Measurements from ENCODE around the gene RASGRF1. TPM values are rescaled to one million over a fixed set of nuclear protein-coding genes. Genes with fewer than 3 reads are reported as not detected.

Gene RASGRF1
- total RNA-seq, 1 donor from 2014 or later, result not detected

DNA sequence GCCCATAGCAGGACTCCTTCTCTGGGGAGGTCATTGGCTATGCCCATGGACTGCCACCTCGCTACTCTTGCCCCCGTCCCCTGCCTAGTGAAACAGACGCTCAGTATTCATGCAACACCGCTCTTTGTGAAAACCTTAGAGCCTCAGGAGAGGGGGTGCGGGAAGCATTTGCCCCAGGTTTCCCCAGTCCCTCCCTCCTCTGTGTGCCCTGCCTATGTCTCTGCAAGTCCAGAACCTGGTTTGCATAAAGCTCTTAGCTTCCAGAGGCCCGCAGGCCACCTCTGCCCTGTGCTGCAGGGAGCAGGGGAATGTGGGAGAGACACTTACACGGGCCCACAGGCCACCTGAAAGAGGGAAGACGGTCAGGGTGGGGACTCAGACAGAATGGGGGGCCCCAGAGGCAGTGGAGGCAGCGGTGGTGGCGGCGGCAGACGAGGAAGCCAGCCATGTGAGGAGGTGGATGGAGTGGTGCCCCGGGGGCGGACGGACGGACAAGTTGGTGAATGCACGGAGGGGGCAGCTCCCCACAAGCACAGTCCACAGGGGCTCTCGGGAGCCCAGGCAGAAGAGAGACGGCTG lies 111.9 kb downstream of the RASGRF1 start:
- DNase-seq (no peak), ATAC-seq (no peak)
- intact Hi-C loops (cut with micrococcal nuclease), result no loop called here

DNA sequence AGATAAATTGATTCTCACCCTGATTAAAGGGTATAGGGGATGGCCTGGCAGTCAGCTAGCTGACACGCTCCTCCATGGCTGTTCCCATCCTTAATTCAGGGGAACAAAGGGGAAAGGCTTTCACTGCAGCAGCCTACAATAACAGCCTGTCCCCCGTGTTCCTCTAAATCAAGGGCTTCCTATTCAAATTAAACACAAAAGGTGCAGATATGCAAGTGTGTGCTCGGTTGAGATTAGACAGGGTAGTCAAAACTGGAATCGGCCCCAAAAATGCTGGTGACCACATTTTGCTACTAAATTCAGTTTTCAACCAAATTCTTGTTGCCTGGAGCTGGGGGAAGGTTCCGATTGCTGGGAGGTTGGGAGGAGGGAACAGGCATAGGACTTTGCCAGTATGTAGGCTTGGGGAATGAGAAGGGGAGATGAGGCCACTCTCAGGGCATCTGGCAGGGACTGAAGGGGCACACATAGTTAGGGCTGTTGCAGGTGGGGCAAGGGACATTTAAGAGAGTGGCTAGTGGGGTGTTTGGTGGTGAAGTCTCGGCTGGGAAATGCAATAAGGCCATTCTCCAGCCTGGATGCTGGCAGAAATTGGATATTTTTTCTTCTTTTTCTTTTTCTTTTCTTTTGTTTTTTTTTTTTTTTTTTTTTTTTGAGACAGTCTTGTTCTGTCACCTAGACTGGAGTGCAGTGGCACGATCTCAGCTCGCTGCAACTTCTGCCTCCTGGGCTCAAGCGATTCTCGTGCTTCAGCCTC lies 112.8 kb downstream of the RASGRF1 start:
- no peak for ATAC-seq
- intact Hi-C loops (cut with micrococcal nuclease), result no loop called here
- no peak for DNase-seq

DNA sequence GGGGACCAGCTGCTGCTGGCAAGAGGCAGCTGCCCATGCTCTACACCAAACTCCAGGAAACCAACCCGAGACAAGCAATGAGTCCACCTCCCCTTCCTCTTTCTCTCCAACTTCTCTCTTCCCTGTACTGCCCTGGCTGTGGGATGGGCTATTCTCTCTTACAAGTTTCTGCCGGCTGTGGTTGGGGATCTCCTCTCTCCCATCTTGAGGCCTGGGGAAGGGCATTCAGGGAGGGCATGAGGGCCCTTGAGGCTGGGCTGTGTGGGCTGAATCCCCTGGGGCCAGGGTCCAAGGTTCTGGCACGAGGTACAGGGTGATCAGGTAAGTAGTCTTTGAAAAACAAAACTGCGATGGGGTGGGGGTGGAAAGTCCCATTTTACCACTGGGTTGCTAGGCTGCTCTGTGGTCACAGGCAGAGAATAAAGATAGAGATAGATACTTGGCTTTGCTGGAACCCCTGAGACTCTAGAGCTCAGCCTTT lies 113.4 kb downstream of the RASGRF1 start:
- intact Hi-C loops (cut with micrococcal nuclease), result no loop called here
- ATAC-seq, result peak; percentile 57
- DNase-seq, result no peak

DNA sequence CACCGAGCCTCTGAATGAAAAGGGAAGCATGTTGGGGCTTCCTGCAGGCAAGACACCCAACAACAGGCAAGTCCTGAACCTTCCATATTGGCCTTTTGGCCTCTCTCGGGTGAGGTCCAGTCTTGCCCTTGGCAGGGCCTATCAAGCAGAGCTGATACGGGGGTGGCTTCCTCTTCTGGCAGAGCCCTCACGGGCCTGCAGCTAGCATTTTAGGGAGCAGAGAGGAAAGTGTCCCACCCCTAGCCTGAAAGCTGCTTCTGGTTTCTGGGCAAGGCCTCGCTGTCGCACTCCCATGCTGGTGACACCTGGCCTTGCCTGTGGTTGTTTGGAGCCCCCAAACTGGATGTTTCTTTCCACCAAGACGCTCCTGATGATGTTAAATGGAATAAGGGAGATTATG lies 113.9 kb downstream of the RASGRF1 start:
- peak; percentile 32 for ATAC-seq
- intact Hi-C loops (cut with micrococcal nuclease), result no loop called here

DNA sequence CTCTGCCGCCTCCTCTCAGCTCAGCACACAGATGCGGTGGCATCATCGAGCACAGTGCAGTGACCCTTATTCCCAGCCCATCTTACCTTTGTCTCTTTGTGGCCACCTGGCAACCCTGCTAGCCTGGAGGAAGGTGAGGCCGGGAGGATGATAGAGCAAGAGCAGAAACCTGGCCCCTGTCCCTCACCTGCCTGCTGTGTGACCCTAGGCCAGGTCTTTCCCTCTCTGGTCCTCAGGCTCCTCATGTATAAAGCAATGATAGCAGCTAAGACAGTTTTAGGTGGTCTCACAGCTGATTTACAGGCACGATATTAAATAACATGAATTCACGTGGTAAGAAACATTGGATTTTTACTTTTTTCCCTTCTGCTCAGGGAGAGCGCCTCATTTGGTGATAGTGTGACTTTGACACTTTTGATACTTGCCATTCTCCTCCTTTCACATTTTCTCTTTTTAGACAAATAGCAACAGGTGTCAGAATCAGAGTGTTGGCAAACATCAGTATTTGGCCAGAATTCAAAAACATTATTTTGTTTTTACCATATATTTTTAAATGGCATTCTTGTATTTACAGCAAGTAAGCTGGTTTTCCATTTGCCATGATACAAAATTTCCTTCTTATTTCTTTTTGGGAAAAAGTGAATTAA lies 116.2 kb downstream of the RASGRF1 start:
- intact Hi-C loops (cut with micrococcal nuclease), result no loop called here
- DNase-seq (no peak), ATAC-seq (no peak)

More for the DNA sequence above, 113.9 kb downstream of the RASGRF1 start:
- DNase-seq, result no peak

DNA sequence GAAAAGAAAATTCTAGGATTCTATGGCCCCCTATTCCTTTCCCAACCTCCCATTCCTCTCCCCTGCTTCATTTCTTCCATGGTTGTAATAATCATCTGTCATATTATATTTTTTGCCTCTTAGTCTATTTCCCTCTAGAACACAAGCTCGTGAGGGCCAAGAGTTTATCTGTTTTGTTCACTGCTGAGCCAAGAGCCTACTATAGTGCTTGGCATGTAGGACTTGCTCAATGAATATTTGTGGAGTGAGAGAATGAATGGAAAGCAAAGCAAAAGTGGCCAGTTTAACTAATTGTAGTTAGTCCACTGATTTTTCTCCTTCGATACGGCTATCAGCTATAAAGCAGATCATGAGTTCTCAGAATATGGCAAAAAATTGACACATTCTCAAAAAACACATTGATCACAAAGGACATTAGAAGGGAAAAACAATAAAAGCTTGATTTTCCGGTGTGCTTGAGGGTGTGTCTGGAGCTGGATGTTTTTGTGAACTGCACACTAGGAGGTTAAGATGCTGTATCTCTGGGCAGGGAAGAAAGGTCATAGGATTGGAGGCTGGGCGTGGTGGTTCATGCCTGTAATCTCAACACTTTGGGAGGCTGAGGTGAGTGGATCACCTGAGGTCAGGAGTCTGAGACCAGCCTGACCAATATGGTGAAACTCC lies 120.8 kb downstream of the RASGRF1 start:
- DNase-seq (no peak), ATAC-seq (no peak)
- intact Hi-C loops (cut with micrococcal nuclease), result no loop called here

DNA sequence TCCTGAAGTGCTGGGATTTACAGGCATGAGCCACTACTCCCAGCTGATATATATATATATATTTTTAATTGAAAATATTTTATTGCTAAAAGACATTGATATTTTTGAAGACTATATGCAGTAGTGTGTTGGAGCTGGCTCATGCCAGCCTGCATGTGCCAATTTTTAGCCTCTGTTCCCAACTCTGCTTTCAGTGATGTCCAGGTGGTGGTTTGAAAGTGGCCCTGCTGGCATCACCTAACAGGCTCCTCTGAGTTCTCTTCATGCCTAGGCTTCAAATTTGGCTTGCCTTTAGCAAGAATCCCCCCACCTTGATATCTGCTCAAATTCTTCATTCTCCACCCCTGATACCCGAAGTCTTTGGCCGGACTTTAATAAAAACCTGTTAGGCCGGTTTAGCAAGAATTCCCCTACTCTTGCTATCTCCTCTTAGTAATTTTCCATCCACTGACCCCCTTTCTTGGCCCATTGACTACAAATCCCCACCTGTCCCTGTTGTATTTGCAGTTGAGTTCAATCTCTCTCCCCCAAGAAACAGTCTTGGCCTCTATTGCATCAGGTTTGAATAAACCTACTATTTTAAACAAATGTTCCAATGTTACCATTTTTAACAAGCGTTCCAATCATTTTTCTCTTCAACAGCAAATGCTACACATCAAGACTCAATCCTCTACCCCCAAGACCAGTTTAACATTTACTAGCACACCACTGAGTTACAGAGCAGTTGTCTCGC lies 121.9 kb downstream of the RASGRF1 start:
- DNase-seq, result no peak
- no peak for ATAC-seq
- intact Hi-C loops (cut with micrococcal nuclease), result no loop called here

DNA sequence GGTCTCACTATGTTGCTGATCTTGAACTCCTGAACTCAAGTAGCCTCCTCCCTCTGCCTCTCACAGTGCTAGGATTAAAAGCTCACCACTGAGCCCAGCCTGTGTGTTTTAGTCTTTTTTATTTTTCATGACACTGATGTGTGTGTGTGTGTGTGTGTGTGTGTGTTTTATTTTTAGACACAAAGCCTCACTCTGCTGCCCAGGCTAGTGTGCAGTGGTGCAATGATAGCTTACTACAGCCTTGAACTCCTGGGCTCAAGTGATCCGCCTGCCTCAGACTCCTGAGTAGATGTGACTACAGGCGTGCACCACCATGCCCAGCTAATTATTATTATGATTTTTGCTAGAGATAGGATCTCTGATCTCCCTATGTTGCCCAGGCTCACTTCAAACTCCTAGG lies 122.5 kb downstream of the RASGRF1 start:
- no peak for ATAC-seq
- intact Hi-C loops (cut with micrococcal nuclease), result no loop called here
- no peak for DNase-seq

DNA sequence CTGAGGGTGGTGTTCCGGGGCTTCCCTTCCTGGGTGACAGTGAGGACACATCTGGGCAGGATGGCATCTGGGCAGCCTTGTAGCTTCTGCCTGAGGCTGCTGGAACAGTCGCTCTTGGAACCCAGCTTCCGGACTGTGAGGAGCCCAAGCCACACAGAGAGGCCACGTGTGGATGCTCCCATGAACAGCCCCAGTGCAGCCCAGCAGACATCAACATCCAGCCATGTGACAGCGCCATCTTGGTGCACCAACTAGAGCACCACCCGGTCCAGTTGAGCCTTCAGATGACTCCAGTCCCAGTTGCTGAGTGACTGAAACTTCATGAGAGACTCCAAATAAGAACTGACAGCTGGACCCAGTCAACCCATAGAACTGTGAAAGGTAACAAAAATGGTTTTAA lies 130.3 kb downstream of the RASGRF1 start:
- DNase-seq, result no peak
- no peak for ATAC-seq
- intact Hi-C loops (cut with micrococcal nuclease), result no loop called here

DNA sequence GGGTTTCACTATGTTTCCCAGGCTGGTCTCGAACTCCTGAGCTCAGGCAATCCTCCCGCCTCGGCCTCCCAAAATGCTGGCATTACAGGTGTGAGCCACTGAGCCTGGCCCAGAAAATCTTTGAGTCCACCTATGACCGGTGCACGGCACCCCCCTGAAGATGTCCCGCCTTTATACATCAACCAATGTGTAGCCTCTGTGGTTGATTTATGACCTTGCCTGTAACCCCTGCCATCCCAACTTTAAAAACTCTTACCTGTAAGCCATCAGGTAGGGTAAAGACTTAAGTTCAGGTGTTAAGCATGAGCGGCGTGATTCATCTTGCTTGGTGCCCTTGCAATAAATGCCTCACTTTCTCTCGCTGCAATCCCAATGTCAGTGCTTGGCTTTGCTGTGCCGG lies 131.2 kb downstream of the RASGRF1 start:
- ATAC-seq (no peak), DNase-seq (no peak)
- intact Hi-C loops (cut with micrococcal nuclease), result no loop called here

DNA sequence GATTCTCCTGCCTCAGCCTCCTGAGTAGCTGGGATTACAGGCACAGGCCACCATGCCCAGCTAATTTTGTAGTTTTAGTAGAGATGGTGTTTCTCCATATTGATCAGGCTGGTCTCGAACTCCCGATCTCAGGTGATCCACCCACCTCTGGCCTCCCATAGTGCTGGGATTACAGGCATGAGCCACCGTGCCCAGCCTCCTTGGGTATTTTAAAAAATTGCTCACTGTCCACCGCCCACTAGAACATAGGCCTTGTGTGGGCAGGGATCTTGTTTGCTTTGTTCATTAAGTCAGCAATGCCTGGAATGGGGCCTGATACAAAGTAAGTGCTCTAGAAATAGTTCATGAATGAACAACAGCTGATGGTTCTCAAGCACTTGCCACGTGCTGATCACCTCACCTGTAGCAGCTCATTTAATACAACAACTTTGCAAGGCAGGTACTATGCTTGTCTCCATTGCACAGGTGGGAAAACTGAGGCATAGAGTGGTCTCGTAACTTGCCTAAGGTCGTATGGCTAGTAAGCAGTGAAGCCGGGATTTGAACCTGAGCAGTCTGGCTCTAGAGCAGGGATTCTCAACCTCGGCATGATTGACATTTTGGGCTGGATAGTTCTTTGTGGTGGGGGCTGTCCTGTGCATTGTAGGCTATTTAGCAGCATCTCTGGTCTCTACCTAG lies 133.0 kb downstream of the RASGRF1 start:
- intact Hi-C loops (cut with micrococcal nuclease), result no loop called here
- DNase-seq, result no peak
- ATAC-seq, result no peak

DNA sequence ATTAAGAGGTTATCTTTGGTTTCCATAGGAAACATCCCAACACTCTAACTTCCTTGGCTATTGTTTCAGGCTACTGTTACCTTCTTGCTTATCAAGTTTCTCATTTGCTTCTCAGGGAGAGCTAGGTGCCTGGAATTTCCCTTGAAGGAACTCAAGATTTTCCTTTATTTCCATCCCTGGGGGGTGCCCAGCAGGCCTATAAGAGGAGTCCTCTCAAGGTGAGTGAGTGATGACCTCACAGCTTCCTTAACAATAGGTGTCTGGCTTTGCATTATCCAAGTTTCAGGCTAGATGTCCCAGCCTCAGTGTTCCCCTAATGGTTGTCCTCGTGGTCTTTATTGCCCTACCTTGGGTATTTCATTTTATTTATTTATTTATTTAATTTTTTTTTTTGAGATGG lies 133.6 kb downstream of the RASGRF1 start:
- DNase-seq, result no peak
- intact Hi-C loops (cut with micrococcal nuclease), result no loop called here
- ATAC-seq, result no peak

DNA sequence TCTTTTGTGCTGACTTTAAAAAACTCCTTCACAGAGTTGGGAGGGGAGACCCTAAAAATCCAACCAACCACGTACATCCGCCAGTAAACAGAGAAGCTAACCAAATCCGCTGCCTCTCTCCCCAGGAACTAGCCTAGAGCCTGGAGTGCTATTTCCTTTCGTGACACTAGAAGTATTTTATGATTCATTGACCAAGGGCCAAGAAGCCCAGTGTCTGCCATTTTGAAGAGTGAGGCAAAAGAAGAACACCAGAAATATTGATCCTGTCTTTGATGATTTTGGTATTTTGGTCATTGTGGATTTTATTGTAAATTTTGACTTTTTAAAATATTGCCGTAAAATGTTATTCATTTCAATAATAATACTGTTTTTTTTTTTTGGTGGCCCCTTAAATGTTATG lies 135.2 kb downstream of the RASGRF1 start:
- intact Hi-C loops (cut with micrococcal nuclease), result no loop called here
- ATAC-seq (no peak), DNase-seq (no peak)

DNA sequence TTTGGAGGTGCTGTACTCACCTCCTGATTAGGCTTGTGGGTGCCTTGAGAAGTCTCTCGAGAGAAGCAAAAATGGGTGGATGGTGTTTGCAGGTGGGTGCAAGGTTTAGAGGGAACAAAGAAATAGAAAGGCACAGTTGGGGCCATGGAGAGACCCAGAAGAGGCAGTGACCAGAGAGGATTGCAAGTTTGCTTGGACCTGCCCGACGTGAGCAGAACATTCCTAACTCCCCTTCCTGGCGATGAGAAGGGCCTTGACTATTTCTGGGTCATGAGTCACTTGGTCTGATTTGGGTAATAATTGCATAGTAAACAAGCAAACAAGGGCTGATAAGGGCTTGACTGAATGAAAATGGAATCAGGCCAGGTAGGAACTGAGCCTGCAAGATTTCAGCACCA lies 138.7 kb downstream of the RASGRF1 start:
- intact Hi-C loops (cut with micrococcal nuclease), result no loop called here
- ATAC-seq (peak; percentile 70), DNase-seq (no peak)

DNA sequence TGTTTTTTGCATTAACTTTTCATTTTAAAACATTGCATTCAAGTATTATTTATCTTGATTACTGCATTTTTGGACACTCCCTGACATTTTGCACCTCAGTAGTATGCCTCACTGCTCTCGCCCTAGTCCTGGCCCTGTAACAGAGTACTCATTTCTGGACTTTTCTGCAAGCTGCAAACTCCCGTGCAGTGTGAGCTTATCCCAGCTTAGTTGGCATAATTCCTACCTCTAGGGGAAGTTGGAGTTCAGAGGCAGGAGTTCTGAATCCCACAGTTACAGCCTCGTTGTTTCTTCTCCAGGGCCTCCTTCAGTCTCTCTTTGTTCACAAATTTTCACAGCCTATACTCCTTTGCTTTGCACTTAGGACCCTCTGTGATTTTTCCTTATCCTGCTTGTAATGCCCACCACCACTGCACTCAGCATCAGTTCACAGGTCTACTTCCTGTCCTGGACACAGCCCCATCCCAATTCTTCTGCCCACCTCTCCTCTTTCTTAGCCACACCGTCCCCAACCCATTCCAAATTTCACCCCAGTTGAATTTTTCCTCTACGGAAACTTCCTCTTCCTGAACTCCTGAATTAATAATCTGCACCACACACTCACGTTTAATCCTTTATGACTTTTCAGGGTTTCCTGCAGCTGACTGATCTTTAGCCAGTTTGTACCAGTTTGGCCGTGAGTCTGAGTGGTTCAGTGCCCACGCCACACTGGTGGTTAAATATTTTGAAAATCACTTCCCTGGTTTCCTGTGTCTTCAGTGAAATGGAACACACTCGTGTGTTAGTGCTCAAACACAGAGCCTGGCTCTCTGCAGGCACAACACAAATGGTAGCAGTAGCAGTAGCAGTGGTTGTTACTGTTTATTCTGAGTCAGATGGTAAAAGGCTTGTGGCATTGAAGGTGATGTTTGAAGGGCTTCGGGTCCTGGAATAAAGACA lies 139.4 kb downstream of the RASGRF1 start:
- intact Hi-C loops (cut with micrococcal nuclease), result no loop called here
- DNase-seq (no peak), ATAC-seq (peak; percentile 66)

DNA sequence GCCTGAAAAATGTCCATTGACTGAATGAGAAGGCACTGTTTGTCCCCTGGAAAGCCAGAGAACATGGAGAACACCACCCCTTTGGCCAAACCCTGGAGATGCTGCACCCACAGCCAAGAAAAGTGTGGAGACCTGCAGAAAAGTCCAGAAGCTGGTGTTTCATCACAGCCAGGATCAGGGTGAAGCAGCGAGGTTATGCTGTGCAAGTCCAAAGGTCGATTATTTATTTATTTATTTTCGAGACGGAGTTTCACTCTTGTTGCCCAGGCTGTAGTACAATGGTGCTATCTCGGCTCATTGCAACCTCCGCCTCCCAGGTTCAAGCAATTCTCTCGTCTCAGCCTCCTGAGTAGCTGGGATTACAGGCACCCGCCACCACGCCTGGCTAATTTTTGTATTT lies 140.2 kb downstream of the RASGRF1 start:
- intact Hi-C loops (cut with micrococcal nuclease), result no loop called here
- DNase-seq (no peak), ATAC-seq (peak; percentile 17)

DNA sequence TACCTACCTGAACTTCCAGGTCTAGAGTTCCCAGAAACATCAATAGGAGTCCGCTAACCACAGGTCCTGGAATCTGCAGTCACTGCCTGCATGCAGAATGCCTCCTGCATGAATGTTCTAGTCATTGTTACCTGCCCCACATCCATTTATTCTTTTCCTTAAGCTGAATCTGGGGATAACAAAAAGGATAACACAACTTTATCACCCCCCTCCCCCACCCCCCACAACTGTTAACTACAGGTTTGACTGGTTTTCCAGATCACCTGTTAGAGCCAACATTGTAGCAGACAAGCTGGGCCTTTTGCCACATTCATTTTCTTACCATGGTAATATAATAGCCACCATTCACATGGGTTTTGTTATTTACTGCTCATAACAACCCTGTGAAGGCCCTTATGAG lies 141.1 kb downstream of the RASGRF1 start:
- DNase-seq (no peak), ATAC-seq (no peak)
- intact Hi-C loops (cut with micrococcal nuclease), result no loop called here

DNA sequence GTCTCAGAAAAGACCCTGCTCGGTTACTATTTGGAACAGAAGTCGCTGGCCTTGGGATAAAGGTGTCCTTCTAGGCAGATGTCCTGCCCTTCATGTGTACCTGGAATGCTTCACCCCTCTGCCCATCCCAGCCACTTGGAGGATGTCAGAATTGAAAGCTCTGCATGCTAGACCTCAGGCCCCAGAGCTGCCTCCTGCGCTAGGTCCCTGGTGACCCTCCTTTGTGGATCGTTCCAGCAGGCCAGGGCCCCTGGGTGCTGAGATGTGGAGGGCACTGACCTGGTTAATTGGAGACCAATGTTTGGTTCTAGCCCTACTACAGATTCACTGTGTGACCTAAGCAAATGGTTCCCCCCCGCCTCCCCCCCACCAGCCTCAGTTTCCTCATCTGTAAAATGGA lies 143.1 kb downstream of the RASGRF1 start:
- no peak for ATAC-seq

More for the DNA sequence above, 143.1 kb downstream of the RASGRF1 start:
- intact Hi-C loops (cut with micrococcal nuclease), result no loop called here
- no peak for DNase-seq

All from left ventricle myocardium superior (tissue), 1 donor.